K562 (cell line): ENCODE results near the gene FARP1. TPM values are rescaled to one million over a fixed set of nuclear protein-coding genes. Genes with fewer than 3 reads are reported as not detected.

ENCODE experiments used
- ATAC-seq: fragments of 200-7000 bp; cut with Tn5 transposase; 3 replicates; pipeline ENCODE4 v1.9.1; 2020; ENCODE audit warnings: moderate library complexity
- BruUV-seq: library from RNA; stranded (reverse); fragments of 400-500 nt; replicated peaks from 2 replicates; lab custom pipeline; 2021; lab: Mats Ljungman, UMichigan
- CTCF ChIA-PET: fragments of 300-600 bp; formaldehyde crosslinking; extraction: SDS; loops from one replicate; lab custom pipeline; 2021; ENCODE audit warnings: low intra/inter-chr PET ratio; lab: Yijun Ruan, JAX
- POLR2A ChIA-PET: fragments of 300-600, 350-650 bp; sonication (Branson Sonifier 250); formaldehyde crosslinking; extraction: SDS; loops from one replicate; lab custom pipeline; 2021; ENCODE audit warnings: antibody characterized with exemption, inconsistent platforms; lab: Yijun Ruan, JAX
- DNase-seq, 4 experiments: peaks; one replicate each; pipeline versions ENCODE4 v3.0.0 to v3.0.0-alpha.2; 2011 to 2018; ENCODE audit warnings: low spot score in 3 of 4, mixed read lengths in 3 of 4; ENCODE audit errors: extremely low read depth in 1 of 4
- FAIRE-seq: peaks from 2 replicates; lab custom pipeline; 2011; peaks lifted over from hg19 to GRCh38; lab: Jason Lieb, UNC
- H2AFZ ChIP-seq: 2 replicates; pipeline ENCODE4 v1.6.0; 2011; ENCODE audit warnings: low read depth, low read length, control low read depth, inconsistent platforms
- H3K27ac ChIP-seq: fragments of 200-600 bp; 3 replicates; pipeline ENCODE4 v1.8.0; 2011; ENCODE audit warnings: low read depth, mild to moderate bottlenecking, control low read depth, inconsistent platforms, low read length, moderate library complexity, mixed read lengths; ENCODE audit errors: extremely low read depth
- H3K27me3 ChIP-seq, 2 experiments: fragments of 300-600 bp in 1 of 2; 2 replicates in 1 of 2; 3 replicates in 1 of 2; pipeline versions ENCODE4 v1.6.0 to v1.8.0; 2011; ENCODE audit warnings: inconsistent platforms in 2 of 2, low read length in 2 of 2, mild to moderate bottlenecking in 1 of 2, mixed read lengths in 1 of 2, moderate library complexity in 1 of 2; ENCODE audit not compliant: control insufficient read depth in 2 of 2, insufficient read depth in 2 of 2
- H3K36me3 ChIP-seq: fragments of 300-600 bp; 3 replicates; pipeline ENCODE4 v1.8.0; 2011; ENCODE audit warnings: mild to moderate bottlenecking, low read length, inconsistent platforms; ENCODE audit not compliant: control insufficient read depth, insufficient read depth
- H3K4me1 ChIP-seq, 2 experiments: fragments of 200-600 bp in 1 of 2; replicated peaks in 1 of 2; 2 replicates in 1 of 2; 3 replicates in 1 of 2; pipeline versions ENCODE4 v1.5.1 to v1.8.0; 2011; ENCODE audit warnings: inconsistent platforms in 2 of 2, low read length in 2 of 2, mild to moderate bottlenecking in 1 of 2, mixed read lengths in 1 of 2, moderate library complexity in 1 of 2; ENCODE audit not compliant: control insufficient read depth in 2 of 2, insufficient read depth in 2 of 2
- H3K4me2 ChIP-seq: 2 replicates; pipeline ENCODE4 v1.6.1; 2011; ENCODE audit warnings: low read length, control low read depth, inconsistent platforms, mixed read lengths; ENCODE audit not compliant: insufficient read depth
- H3K4me3 ChIP-seq: fragments of 200-600 bp; sonication (generic), shearing (Covaris generic); 2 replicates; pipeline ENCODE4 v1.5.1; 2016; ENCODE audit warnings: control low read depth, inconsistent platforms
- H3K79me2 ChIP-seq: fragments of 200-600 bp; 3 replicates; pipeline ENCODE4 v1.8.0; 2011; ENCODE audit warnings: low read length, inconsistent platforms; ENCODE audit not compliant: control insufficient read depth, insufficient read depth
- H3K9ac ChIP-seq, 2 experiments: 2 replicates each; pipeline versions ENCODE4 v1.6.0 to v1.6.1; 2011; ENCODE audit warnings: low read depth in 2 of 2, low read length in 2 of 2, control low read depth in 1 of 2, inconsistent platforms in 1 of 2, mild to moderate bottlenecking in 1 of 2, mixed read lengths in 1 of 2; ENCODE audit not compliant: insufficient read depth in 1 of 2
- H3K9me1 ChIP-seq: one replicate; pipeline ENCODE4 v1.6.0; 2011; ENCODE audit warnings: inconsistent platforms, mild to moderate bottlenecking, low read length, moderate library complexity; ENCODE audit not compliant: control insufficient read depth, insufficient read depth
- H3K9me3 ChIP-seq: replicated peaks from 2 replicates; pipeline ENCODE4 v1.5.1; 2011; ENCODE audit warnings: low read depth, low read length, inconsistent platforms; ENCODE audit not compliant: control insufficient read depth, insufficient read depth
- H4K20me1 ChIP-seq: replicated peaks from 2 replicates; pipeline ENCODE4 v1.6.1; 2011; ENCODE audit warnings: low read length, inconsistent platforms, mixed read lengths; ENCODE audit not compliant: control insufficient read depth, insufficient read depth
- HDAC6 ChIP-seq: IDR thresholded peaks from 2 replicates; pipeline ENCODE4 v1.6.1; 2012; ENCODE audit warnings: low read depth, mild to moderate bottlenecking, control low read depth, inconsistent platforms, low read length, moderate library complexity
- JUN ChIP-seq, 2 experiments: sonication (generic) in 1 of 2; formaldehyde crosslinking in 1 of 2; IDR thresholded peaks; 2 replicates each; pipeline versions ENCODE4 v1.6.1 to v1.8.0; 2012 to 2022; ENCODE audit warnings: borderline replicate concordance in 2 of 2, mild to moderate bottlenecking in 2 of 2, improper control_type of control experiment in 1 of 2, low read depth in 1 of 2, low read length in 1 of 2, missing genetic modification reagents in 1 of 2
- KDM2B ChIP-seq: fragments of 250-450 bp; sonication (Bioruptor Pico); IDR thresholded peaks from 2 replicates; pipeline ENCODE4 v1.8.0; 2021; ENCODE audit warnings: mild to moderate bottlenecking, moderate library complexity
- MYC ChIP-seq, 2 experiments: fragments of 250-450 bp in 1 of 2; sonication (Bioruptor Pico) in 1 of 2; IDR thresholded peaks; 2 replicates each; pipeline versions ENCODE4 v1.5.1 to v1.6.1; 2012 to 2021; ENCODE audit warnings: low read depth in 2 of 2, borderline replicate concordance in 1 of 2, improper control_type of control experiment in 1 of 2, low read length in 1 of 2, mild to moderate bottlenecking in 1 of 2, moderate library complexity in 1 of 2
- SNAPC5 ChIP-seq: fragments of 250-450 bp; sonication (Bioruptor Pico); IDR thresholded peaks from 2 replicates; pipeline ENCODE4 v1.8.0; 2021; ENCODE audit warnings: moderate library complexity, mild to moderate bottlenecking, inconsistent platforms
- WGBS: fragments of 100-300 bp; shearing (Covaris generic); methylation state at CpG from one replicate; pipeline ENCODE4 v1.1.6; 2016; ENCODE audit warnings: low coverage, mixed read lengths; ENCODE audit not compliant: insufficient coverage; ENCODE audit errors: missing lambda C conversion rate; 5-methylcytosine and 5-hydroxymethylcytosine counted together
- in situ Hi-C: fragments of 300-500 bp; cut with MboI; formaldehyde crosslinking; loops from 4 replicates; pipeline ENCODE4 v1.15.0; 2018; ENCODE audit warnings: inconsistent platforms, mixed read lengths
- intact Hi-C: fragments of 100-400 bp; cut with micrococcal nuclease; formaldehyde crosslinking; loops from 2 replicates; pipeline ENCODE4 v1.14.2; 2022
- polyA plus RNA-seq, 8 experiments: library from polyadenylated mRNA; depleted of rRNA in 4 of 8; stranded (reverse) in 5 of 8; unstranded in 3 of 8; fragments of >200 nt; fragmentation: Nextera tagmentation in 2 of 8; fragmentation: Illumina TruSeq in 1 of 8; extraction: Ambion mirVana in 2 of 8; extraction: Trizol in 1 of 8; gene quantifications; 2 replicates each; pipeline versions ENCODE4 v1.2.1 to v1.2.3, GENCODE V29; 2011 to 2014; ENCODE audit warnings: inconsistent platforms in 1 of 8, missing spikeins in 1 of 8
- total RNA-seq, 7 experiments: library from RNA; depleted of rRNA in 6 of 7; stranded (reverse); fragments of >200 nt in 6 of 7; fragmentation: Illumina TruSeq in 2 of 7; extraction: Trizol in 2 of 7; gene quantifications; 2 replicates each; pipeline versions ENCODE4 v1.2.1 to v1.2.3, GENCODE V29; 2011 to 2021; ENCODE audit warnings: low replicate concordance in 1 of 7

Gene FARP1
- total and polyA plus RNA-seq, 9 of the 15 experiments (the other 6 are each of a cell fraction or from before 2014, with no cell fraction given), result 0.03 to 0.29 (median 0.05) TPM; not detected in 3

DNA sequence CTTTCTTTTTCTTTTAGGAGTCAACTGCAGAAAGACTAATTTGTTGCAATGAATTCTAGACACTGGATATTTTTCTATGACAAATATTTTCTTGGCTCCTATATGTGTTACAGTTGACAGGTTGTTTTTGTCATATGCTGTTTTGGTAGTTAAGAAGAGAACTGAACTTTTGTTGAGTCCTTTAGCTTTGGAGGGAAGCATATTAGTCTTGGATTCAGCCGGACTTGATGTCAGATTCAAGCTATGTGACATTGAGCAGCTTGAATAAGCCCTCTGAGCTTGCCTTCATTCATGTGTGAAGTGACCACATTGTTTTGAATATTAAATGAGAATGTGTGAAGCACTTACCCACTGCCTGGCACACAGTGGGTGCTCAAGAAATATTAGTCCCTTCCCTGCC lies 216.0 kb downstream of the FARP1 start:
- Histone ChIP-seq H3K4me1 (no peaks in the 10 kb centered on the region), H3K27me3 (peaks cover 0 to 18% of the 10 kb centered on the region in 2 experiments; a peak in 3 of 5 replicates), H3K4me2 (no peak overlapping the region), H3K79me2 (no peaks in the 10 kb centered on the region), H4K20me1 (no peaks in the 10 kb centered on the region), H3K9me3 (no peaks in the 10 kb centered on the region), H3K27ac (no peak overlapping the region), H3K9ac (no peak overlapping the region), H2AFZ (no peak overlapping the region), H3K4me3 (no peak overlapping the region), H3K9me1 (no peaks in the 10 kb centered on the region), H3K36me3 (no peaks in the 10 kb centered on the region)
- TF ChIP-seq HDAC6 (no peak), KDM2B (CRISPR knock-in tag) (no peak), MYC (IDR thresholded peaks at IDR 0.05; ENCODE audit: low read depth, low read length) (no peak), MYC (CRISPR knock-in tag; IDR thresholded peaks at IDR 0.05; ENCODE audit: borderline replicate concordance, low read depth) (no peak), SNAPC5 (CRISPR knock-in tag) (no peak), JUN (IDR thresholded peaks at IDR 0.05; ENCODE audit: borderline replicate concordance, low read depth, low read length) (no peak), JUN (CRISPR knock-in tag; IDR thresholded peaks at IDR 0.05; ENCODE audit: borderline replicate concordance) (no peak)
- in situ Hi-C loops, result no loop called here
- 0% methylated on average over 1 of the region's 1 CpG for WGBS
- ChIA-PET POLR2A (no interaction called here), CTCF (no interaction called here)
- ATAC-seq (no peak), FAIRE-seq (no peak), DNase-seq (no peak)
- intact Hi-C loops, result no loop called here
- BruUV-seq, result no TSS peak
